Breast epithelium (tissue), 3 donors: Measurements from ENCODE around the gene ATP8A1.
"Not testable (repeated sequence)": the region's sequence is repeated elsewhere in the genome, so short reads cannot be mapped to it uniquely, and the experiment has no call there.

Experiments used
- POLR2A ChIP-seq: fragments of 450-650 bp; IDR thresholded peaks from one replicate; pipeline ENCODE4 v1.6.1; 2016; ENCODE audit warnings: antibody characterized with exemption, mild to moderate bottlenecking, moderate library complexity
- TF ChIP-seq, protein P1 (sequence below), 3 donors: fragments of 450-650 bp; IDR thresholded peaks; one replicate each; pipeline ENCODE4 v1.5.1; 2016 to 2017; ENCODE audit warnings: antibody characterized with exemption in 3 of 3, mild to moderate bottlenecking in 3 of 3, moderate library complexity in 3 of 3

DNA sequence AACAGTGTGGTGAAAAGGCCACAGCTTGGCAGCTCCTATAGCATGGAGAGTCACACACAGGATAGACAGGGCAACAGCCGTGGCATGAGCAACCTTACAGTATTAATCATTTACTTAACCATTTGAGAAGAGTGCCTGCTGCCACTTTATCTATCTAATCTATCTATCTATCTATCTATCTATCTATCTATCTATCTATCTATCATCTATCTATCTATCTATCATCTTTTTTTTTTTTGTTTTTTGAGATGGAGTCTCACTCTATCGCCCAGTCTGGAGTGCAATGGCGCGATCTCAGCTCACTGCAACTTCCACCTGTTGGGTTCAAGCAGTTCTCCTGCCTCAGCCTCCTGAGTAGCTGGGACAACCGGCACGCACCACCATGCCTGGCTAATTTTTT is 284.6 kb downstream of the ATP8A1 start:
- TF ChIP-seq, protein P1, sequence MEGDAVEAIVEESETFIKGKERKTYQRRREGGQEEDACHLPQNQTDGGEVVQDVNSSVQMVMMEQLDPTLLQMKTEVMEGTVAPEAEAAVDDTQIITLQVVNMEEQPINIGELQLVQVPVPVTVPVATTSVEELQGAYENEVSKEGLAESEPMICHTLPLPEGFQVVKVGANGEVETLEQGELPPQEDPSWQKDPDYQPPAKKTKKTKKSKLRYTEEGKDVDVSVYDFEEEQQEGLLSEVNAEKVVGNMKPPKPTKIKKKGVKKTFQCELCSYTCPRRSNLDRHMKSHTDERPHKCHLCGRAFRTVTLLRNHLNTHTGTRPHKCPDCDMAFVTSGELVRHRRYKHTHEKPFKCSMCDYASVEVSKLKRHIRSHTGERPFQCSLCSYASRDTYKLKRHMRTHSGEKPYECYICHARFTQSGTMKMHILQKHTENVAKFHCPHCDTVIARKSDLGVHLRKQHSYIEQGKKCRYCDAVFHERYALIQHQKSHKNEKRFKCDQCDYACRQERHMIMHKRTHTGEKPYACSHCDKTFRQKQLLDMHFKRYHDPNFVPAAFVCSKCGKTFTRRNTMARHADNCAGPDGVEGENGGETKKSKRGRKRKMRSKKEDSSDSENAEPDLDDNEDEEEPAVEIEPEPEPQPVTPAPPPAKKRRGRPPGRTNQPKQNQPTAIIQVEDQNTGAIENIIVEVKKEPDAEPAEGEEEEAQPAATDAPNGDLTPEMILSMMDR (IDR thresholded peaks at IDR 0.05): not testable (repeated sequence)
- not testable (repeated sequence) for TF ChIP-seq POLR2A
